Fibroblast of lung (primary cell): ENCODE measurements around the gene OGFR.

ENCODE experiments used
- CTCF ChIP-seq, 2 donors: IDR thresholded peaks in 1 of 2; conservative IDR thresholded peaks in 1 of 2; 1 replicate in 1 of 2; 2 replicates in 1 of 2; pipeline ENCODE4 v1.5.1; 2011 to 2012; ENCODE audit warnings: low read length in 2 of 2, control low read depth in 1 of 2, inconsistent platforms in 1 of 2, low read depth in 1 of 2, mild to moderate bottlenecking in 1 of 2
- EZH2 ChIP-seq: IDR thresholded peaks from 2 replicates; pipeline ENCODE4 v1.5.1; 2012; ENCODE audit warnings: low read length, control low read depth, mild to moderate bottlenecking; ENCODE audit errors: missing control alignments

- no peak for TF ChIP-seq CTCF (conservative IDR thresholded peaks at IDR 0.05 in 1 of 2, IDR thresholded peaks at IDR 0.05 in 1 of 2; ENCODE audit: low read depth in 1 of 2, low read length in 2 of 2)
- no peak for TF ChIP-seq EZH2
Observed at GRCh38 chr20:62793757-62794006, 11.0 kb upstream of the OGFR start.
